Retina (tissue), 1 donor: ENCODE measurements around the gene NAB2.
A peak's percentile ranks its signal among the peaks of the same experiment; 100 is the strongest.

Source experiments
- DNase-seq: peaks from one replicate; pipeline ENCODE4 v3.0.0-alpha.2; 2016

NAB2 gene

DNA sequence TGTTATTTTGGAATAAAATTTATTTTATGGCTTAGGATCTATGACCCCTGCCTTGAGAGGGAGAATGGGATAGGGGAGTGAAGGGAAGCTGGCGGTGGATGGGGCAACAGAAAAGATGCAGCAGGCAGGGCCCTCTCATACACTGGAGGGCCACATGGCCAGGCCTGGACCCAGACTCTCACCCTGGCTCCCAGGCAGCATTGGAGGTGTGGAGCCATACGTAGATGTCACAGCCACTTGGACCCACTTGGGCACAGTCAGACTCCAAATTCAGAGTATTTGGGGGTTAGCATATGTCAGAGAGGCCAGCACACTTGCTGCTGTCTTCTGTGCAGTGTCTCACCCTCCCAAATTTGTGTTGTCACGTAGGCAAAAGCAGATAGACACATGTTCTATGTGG, 6.5 kb downstream of the NAB2 start:
- DNase-seq = no peak

DNA sequence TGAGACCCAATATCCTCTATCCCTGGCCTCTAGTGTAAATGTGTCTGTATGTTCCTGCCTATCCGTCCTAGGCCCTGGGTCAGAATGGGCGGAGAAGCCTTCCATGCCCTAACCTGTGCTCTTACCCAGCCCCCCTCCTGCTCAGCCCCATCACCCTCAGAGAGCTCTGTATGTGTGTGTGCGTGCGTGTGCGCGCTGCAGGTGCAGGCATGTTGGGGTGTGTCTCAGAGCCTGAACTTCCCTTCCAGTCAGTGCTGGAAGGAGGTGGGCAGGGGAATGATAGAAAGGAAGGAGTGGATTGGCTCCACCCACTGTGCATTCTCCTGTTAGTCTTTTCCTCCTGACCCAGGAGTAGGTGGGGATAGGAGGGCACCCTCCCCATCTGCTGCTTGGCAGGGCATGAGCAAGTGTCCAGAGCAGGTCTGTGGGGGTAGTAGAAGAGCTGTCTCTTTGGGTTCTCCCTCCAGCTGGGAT, 7.2 kb downstream of the NAB2 start:
- no peak for DNase-seq

GRCh38 chr12:57096748-57097553, 8.0 kb downstream of the NAB2 start:
- DNase-seq = no peak

DNA sequence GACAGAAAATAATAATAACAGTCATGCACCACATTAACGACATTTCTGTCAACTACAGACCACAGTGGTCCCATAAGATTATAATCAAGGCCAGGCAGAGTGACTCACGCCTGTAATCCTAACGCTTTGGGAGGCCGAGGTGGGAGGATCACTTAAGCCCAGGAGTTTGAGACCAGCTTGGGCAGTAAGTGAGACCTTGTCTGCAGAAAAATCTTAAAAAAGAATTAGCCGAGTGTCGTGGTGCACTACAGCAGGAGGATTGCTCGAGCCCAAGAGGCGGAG, 8.6 kb downstream of the NAB2 start:
- no peak for DNase-seq

DNA sequence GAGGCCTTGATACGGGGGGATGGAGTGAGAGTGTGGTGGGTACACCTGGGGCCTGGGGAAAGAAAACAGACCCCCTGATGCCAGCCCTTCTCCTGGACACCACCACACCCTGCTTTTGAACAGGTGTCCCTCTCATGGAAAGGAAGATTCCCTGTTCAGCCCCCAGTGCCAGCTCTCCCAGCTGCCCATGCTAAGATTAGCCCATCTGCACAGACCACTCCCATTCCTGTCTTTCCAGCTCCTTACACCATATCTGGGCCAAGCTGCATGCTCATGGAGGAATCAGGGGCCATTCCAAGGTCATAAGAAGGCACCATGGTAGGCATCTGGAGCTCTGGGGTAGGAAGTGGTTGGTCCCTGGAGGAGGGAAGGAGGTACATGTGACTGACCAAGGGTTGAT, 9.6 kb downstream of the NAB2 start:
- DNase-seq = no peak

DNA sequence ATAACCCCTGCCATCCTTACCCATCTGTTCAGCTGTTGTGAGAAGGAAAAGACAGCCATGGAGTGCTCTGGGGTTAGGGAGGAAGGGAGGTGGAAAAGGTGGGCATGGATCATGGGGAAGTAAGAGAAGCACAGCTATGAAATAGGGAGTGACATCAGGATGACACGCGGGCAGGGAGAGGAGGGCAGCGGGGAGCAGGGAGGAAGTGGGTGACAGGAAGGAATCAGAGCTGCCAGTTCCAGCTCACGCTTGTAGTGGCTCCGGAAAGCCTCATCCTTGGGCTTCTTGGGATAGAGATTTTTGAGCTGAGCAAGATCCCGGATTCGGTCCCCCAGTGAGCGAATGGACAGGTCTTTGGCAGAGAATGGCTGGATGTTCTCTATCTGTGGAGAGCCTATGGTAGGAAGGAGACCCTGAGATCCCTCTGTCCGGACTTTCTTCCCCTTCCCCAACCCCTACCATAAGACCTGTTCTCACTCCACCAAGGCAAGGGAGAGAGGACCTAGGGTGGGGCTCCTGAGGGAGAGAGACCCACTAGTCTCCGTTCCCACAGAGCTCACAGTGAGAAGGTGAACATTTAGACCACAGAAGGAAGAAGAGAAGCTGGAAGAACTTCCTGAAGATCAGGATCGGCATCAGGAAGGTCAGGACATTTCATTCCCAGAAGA, 10.3 kb downstream of the NAB2 start:
- no peak for DNase-seq

GRCh38 chr12:57099766-57100165, 10.9 kb downstream of the NAB2 start:
- DNase-seq = no peak

DNA sequence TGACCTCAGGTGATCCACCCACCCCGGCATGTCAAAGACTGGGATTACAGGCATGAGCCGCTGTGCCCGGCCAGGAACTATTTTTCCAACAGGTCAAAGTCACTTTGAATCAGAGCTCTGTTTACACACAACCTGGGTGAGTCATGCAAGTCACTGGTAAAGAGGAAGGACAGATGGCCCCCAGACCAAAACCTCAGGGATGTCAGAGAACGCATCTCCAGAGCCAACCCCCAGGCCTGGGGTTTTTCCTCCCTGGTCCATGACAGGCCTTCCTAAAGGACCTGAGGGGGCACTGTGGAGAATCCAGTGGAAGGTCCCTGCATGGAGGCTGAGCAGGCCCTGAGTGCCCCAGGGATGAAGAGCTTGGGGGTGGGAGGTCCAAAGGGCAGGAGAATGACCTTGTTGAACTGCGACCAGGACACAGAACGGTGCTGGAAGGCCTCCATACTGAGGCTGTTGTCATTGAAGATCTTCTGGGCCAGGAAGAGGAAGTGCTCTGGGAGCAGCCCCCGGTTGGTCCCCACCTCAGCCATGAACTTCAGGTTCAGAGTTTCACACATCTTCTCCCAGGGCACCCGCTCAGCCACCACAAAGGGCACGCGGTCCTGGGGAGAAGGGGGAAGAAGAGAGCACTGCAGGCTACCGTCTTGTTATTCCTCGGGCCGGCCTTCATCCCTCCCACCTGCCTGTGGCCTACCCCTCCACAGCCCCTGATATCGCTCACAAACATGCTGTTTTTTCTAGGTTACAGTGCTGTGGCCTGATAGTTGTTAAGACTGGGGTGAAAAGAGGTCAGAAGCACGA, 13.2 kb downstream of the NAB2 start:
- DNase-seq = no peak

DNA sequence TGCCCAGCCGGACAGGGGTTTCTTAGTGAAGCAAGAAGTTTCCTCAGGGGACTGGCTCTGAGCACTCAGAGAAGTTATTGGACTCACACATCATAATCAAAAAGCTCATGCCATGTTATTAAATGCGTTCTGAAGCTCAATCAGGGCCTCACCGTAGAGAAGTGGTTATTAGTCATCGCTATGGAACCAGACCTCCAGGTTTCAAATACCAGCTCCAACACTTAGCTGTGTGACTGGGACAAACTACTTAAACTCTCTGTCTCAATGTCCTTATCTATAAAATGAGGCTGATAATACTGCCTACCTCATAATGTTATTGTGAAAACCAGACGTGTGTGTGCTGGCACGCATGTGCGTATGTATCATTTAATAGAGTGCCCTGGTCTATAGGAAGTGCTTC, 14.9 kb downstream of the NAB2 start:
- no peak for DNase-seq

GRCh38 chr12:57104292-57104910, 15.5 kb downstream of the NAB2 start:
- DNase-seq = no peak

DNA sequence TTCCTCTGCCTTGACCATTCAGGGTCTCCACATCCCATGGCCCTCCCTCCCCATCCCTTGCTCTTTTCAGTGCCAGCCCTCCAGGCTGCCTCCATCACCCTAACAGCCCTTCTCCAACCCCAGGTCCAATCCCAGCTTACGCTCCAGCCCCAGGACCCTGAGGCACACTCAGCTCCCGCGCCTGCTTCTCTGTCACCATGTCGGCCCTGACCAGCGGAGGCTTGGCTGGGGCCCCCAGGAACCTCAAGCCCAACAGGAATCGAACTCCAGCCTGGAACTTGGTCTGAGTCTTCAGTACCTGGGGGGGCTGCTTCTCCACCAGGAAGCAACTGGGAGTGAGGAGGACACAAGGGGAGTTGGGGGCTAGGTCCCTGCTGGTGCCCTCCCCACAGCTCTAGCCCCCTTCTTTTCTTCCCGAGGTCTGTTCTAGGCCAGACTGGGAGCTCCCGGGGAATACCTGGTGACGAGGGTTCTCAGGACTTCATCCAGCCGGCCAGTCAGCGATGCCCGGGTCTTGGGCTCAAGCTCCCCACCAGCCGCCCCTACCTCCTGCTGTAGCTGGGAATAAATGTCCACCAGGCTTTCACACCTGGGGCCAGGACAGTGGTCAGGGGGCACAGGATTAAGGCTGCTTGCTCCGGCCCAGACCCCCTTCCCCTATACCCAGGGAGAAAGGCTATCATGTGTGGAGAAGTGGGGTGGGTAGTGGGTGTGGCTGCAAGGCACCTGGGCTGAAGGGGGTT, 16.3 kb downstream of the NAB2 start:
- DNase-seq = no peak

- DNase-seq = no peak
Observed at GRCh38 chr12:57106021-57106708, 17.3 kb downstream of the NAB2 start.

DNA sequence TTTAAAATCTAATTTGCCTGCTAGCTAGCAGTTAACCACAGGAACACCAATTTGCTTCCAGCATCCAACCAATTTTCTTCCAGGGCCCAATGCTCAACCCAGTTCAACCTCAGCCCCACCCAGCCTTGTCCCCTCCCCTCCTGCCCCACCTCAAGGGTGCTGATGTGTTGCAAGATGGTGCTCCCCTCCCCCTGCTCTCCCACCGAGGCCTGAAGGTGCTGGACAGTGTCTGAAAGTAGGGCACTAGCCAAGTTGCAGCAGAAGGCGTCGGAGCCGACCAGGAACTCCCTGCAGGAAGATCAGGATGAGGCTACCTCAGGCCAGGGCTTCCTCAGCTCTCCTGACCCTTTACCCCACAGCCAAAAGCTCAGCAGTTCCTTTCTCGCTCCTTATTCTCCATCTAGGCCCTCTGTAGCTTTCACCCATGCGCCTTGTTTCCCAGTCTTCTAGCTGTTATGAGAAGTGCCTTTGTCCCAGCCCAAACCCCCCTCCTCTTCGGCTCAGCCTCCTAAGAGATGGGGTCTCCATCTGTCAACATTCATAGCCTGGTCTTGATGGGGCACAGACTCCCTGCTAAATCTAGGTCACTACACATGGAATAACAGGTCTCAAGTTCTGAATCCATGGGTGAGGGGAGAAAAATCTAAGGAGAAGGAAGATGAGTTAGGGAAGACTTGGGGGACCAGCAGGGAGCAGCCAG, 18.7 kb downstream of the NAB2 start:
- peak; percentile 64 for DNase-seq

- DNase-seq = no peak
Observed at GRCh38 chr12:57109207-57110103, 20.5 kb downstream of the NAB2 start.

DNA sequence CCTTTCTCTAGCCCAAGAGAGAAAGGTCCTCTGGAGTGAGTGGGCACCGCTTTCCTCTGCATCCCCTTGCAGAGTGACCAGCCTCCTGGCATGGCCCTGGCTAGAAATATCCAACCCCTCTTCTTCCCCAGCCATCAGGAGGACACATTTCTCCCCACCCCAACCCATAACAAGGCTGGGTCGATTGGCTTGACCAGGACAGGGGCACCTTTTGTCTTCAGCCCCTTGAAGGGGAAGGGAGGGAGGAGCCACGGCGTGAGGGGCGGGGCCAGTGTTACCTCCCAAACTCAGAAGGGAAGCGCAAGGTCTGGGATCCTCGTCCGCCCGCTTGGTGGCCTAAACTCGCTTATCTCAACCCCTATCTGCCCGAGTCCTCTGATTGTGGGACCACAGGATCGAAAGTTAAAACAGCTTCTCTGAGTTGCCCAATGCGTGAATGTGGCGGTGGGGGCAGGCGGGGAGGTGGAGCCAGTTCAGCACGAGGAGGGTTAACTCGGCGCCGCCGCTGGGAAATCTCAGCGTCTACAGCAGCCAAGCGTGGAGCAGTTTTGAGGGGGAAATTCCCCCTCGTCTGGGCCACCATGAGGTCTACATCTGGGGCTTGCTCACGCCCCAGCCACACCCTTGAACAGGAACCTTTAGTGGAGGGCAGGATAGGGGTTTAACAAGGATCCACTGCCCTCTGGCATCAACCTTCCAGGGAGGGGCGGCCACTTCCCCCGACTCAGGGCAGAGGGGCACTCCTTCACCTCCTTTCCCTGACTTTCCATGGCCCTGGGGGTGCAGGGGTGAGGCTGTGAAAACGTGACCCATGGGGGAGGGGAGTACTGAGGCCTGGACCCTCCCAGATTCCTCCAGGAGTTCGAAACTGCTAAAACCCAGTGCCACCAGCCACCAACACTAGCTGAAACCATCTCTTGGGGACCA, 21.5 kb downstream of the NAB2 start:
- peak; percentile 82 for DNase-seq

GRCh38 chr12:57111031-57111734, 22.3 kb downstream of the NAB2 start, which contains the start of gene STAT6:
TSS of gene STAT6 (minus strand) at chr12:57111362. CDS start at chr12:57108278, 3,084 bp downstream.
- DNase-seq = peak; percentile 78

- DNase-seq = no peak
Observed at GRCh38 chr12:57112492-57113294, 23.8 kb downstream of the NAB2 start.
